Measurements from ENCODE around the gene TUBGCP6. TPM values are rescaled to one million over a fixed set of nuclear protein-coding genes. Genes with fewer than 3 reads are reported as not detected.

TUBGCP6 gene
- total RNA-seq, 3 donors from 2014 or later: 34.2 to 66.2 (median 59.6) TPM

DNA sequence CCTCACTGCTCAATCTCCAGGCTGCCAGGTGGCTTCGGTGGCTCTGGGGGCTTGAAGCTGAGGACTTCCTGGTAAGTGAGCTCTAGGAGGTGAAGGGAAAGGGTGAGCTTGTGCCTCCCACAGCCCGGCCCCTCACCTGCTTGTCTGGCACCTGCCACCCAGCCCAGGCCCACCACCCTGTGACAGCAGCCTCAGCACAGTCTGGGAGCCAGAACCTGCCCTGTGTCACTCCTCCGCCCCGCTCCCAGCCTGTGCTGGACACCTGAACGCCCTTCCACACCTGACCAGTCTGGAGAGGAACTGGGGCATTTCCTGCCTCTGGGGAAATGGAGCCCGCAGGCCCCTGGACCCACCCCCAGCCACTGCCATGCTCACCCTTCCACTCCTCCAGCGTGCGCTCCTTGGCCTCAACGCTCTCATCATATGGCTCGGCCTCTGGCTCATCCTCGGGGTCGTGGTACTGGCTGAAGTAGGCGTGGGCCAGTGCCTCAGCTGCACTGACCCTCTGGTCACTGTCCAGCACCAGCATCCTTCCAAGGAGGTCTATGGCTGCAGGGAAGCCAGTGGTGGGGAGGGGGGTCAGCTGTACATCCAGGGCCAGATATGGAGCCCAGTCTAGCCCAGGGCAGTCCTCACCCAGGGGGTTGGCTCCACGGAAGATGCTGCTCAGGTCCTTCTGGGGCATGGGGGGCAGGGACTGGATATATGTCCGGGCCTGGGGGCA is 20.3 kb upstream of the TUBGCP6 start:
- no peak for DNase-seq (ENCODE audit: low spot score in 2 of 2)
- H3K27ac ChIP-seq: no peak overlapping the region
- intact Hi-C loops (cut with DNase I; ENCODE audit: low total_unique reads): no loop called here
- peaks cover 0 to 19% of the 10 kb centered on the region in 2 donors for H3K27me3 ChIP-seq
- H3K9me3 ChIP-seq: no peaks in the 10 kb centered on the region
- no peak overlapping the region for H3K4me3 ChIP-seq
- no peak for TF ChIP-seq POLR2AphosphoS5 (IDR thresholded peaks at IDR 0.05)
- TF ChIP-seq, protein P1, sequence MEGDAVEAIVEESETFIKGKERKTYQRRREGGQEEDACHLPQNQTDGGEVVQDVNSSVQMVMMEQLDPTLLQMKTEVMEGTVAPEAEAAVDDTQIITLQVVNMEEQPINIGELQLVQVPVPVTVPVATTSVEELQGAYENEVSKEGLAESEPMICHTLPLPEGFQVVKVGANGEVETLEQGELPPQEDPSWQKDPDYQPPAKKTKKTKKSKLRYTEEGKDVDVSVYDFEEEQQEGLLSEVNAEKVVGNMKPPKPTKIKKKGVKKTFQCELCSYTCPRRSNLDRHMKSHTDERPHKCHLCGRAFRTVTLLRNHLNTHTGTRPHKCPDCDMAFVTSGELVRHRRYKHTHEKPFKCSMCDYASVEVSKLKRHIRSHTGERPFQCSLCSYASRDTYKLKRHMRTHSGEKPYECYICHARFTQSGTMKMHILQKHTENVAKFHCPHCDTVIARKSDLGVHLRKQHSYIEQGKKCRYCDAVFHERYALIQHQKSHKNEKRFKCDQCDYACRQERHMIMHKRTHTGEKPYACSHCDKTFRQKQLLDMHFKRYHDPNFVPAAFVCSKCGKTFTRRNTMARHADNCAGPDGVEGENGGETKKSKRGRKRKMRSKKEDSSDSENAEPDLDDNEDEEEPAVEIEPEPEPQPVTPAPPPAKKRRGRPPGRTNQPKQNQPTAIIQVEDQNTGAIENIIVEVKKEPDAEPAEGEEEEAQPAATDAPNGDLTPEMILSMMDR (IDR thresholded peaks at IDR 0.05): no peak
- no peak for TF ChIP-seq POLR2A (IDR thresholded peaks at IDR 0.05)
- H3K36me3 ChIP-seq: no peaks in the 10 kb centered on the region
- peaks cover 5 to 16% of the 10 kb centered on the region in 2 donors for H3K4me1 ChIP-seq

DNA sequence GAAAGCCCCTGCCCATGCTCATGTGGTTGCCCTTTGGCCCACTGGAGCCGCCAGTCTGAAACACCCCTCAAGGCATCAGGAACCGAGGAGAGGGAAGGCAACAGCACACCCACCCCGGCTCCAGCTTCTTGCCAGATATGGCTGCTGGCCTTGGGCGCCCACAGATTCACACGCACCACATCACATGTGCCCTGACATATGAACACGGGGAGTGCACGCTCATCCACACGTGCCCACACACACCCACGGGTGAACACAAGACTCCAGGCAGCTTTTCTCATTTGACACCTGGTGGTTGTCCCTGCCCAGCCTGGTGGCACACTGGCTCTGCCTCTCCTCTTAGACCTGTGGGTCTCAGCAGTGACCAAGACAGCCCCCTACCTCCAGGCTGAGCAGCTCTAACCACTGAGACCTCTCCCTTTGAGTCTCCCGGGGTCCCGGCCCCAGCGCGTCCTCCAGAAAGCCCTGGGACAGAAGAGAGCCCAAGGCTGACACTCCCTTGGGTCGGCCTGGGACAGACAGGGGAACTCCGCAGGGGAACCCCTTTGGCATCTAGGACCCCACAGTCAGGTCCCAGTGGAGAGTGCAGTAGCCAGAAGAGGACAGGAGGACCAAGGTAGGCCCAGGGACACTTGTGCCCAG is 19.4 kb upstream of the TUBGCP6 start:
- H3K4me3 ChIP-seq: no peak overlapping the region
- TF ChIP-seq POLR2AphosphoS5 (IDR thresholded peaks at IDR 0.05) (no peak), POLR2A (IDR thresholded peaks at IDR 0.05) (no peak)
- TF ChIP-seq, protein P1 (IDR thresholded peaks at IDR 0.05): no peak
- H3K27ac ChIP-seq: no peak overlapping the region
- DNase-seq (ENCODE audit: low spot score in 2 of 2): no peak
- H3K36me3 ChIP-seq: no peaks in the 10 kb centered on the region
- H3K27me3 ChIP-seq: peaks cover 0 to 19% of the 10 kb centered on the region in 2 donors
- H3K4me1 ChIP-seq: peaks cover 5 to 13% of the 10 kb centered on the region in 2 donors
- intact Hi-C loops (cut with DNase I; ENCODE audit: low total_unique reads): no loop called here
- H3K9me3 ChIP-seq: no peaks in the 10 kb centered on the region

DNA sequence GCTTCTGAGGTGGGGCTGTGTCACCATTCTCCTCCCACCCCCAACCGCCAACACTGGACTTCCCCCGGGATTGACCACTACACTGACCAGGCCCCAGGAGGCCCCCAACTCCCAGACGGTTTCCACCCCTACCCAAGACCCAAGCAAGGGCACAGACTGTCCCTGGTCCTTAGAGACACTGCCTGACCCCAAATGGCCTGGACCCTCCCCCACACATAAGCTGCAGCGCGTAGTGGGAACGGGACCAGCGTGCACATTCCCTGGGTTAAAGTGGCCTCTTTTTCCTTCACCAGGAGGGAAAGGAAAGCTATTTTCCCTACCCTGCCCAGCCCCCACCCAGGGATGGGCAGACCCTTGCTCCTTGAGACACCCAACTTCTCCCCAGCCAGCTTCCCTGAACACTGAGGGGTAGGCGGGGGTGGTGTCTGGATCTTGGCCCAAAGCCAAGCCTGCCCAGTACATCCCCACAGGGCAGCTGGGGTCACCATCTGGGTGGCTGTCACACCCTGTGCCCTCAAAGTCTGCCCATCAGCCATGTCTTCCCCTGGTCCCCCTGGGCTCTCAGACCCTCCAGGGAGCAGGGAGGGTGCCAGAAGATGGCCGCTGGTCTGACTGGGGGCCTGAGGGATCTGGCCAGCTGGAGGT is 18.3 kb upstream of the TUBGCP6 start:
- Histone ChIP-seq H3K4me3 (no peak overlapping the region), H3K36me3 (no peaks in the 10 kb centered on the region), H3K4me1 (peaks cover 4% of the 10 kb centered on the region in 2 donors), H3K27ac (no peak overlapping the region), H3K27me3 (peaks cover 0 to 19% of the 10 kb centered on the region in 2 donors), H3K9me3 (no peaks in the 10 kb centered on the region)
- no peak for DNase-seq (ENCODE audit: low spot score in 2 of 2)
- TF ChIP-seq POLR2A (IDR thresholded peaks at IDR 0.05) (no peak), POLR2AphosphoS5 (IDR thresholded peaks at IDR 0.05) (no peak)
- TF ChIP-seq, protein P1 (IDR thresholded peaks at IDR 0.05): no peak
- intact Hi-C loops (cut with DNase I; ENCODE audit: low total_unique reads): no loop called here

DNA sequence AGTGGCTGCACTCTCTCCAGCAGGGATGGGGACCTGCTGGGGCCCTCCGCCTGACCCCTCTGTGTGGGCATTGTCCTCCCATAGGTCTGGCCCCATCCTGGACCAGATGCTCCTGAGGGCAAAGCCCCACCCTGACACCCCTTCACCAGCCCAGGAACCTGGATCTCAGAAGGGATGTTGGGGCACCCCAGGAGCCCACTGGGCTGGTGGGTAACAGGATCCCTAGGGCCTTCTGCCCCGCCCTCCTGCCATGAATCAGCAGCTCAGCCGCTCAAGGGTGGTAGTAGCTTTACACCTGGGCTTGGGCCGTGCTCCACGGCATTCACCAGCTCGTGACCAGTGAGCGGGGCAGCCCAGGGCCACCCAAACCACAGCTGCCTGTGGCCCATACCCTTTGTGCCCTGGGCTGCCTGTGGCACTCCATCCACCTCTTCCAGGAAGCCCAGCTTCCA is 17.7 kb upstream of the TUBGCP6 start:
- Histone ChIP-seq H3K27ac (no peak overlapping the region), H3K9me3 (no peaks in the 10 kb centered on the region), H3K4me3 (no peak overlapping the region), H3K36me3 (no peaks in the 10 kb centered on the region), H3K4me1 (no peaks in the 10 kb centered on the region), H3K27me3 (peaks cover 0 to 20% of the 10 kb centered on the region in 2 donors)
- TF ChIP-seq POLR2A (IDR thresholded peaks at IDR 0.05): no peak
- TF ChIP-seq, protein P1 (IDR thresholded peaks at IDR 0.05): no peak
- TF ChIP-seq POLR2AphosphoS5 (IDR thresholded peaks at IDR 0.05): no peak
- intact Hi-C loops (cut with DNase I; ENCODE audit: low total_unique reads): no loop called here
- no peak for DNase-seq (ENCODE audit: low spot score in 2 of 2)

All from breast epithelium (tissue), 4 donors.